NCI-H82 (cell line): Measurements from ENCODE around the gene ATG12.

ENCODE experiments used
- DNase-seq: peaks from one replicate; lab custom pipeline; 2025; lab: John Stamatoyannopoulos, UW

The ATG12 gene

DNA sequence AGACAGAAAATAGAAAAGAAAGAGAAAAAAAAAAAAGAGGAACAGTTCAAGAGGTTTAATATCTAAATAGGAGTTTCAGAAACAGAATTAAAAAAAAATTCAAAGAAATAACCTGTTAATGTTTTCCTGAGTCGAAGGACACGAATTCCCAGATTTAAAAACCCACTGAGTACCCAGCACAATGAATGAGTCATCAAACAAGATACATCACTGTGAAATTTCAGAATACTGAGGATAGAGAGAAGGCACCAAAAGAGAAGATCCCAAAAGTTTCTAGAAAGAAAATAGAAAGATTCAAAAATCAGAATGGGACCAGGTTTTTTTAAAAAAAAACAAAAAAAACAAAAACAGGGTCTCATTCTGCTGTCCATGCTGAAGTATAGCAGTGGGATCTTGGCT is 33.7 kb downstream of the ATG12 start:
- no peak for DNase-seq

GRCh38 chr5:115806986-115807653 is 34.2 kb downstream of the ATG12 start:
- DNase-seq, result no peak

DNA sequence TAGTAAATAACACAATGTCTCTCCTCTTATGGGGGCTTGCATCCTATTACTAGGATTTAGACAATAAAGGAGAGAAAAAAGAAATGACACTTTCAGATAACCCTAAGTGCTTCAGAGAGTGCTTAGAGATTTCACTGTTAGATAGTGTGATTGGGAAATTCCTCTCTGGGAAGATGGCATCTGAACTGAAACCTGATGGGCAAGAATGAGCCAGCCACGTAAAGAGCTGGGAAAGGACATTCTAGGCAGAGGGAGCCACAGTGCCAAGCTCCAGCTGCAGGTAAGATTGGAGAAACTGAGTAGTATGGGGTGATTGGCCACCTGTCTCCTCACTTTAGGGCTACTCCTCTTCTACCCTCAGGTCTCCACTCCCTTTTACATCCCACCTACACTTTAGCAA is 39.4 kb downstream of the ATG12 start:
- no peak for DNase-seq

GRCh38 chr5:115801152-115801551 is 40.2 kb downstream of the ATG12 start:
- no peak for DNase-seq

DNA sequence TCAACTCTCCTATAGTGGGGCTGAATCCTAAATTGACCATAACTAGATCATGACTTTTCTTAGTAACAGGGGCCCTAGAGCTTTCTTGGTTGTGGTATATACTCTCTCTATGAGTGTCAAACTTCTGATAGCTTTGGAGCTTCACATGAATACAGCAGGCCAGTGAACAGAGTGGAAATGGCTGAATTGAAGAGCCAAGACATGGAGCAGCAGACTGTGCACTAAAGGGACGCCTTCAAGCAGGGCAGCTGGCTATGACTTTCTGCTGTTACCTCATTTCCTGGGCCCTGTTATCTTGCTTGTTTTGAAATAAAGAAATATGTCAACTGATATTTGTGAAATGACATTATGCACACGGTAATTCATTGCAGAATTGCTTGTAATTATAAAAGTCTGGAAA is 41.3 kb downstream of the ATG12 start:
- no peak for DNase-seq

DNA sequence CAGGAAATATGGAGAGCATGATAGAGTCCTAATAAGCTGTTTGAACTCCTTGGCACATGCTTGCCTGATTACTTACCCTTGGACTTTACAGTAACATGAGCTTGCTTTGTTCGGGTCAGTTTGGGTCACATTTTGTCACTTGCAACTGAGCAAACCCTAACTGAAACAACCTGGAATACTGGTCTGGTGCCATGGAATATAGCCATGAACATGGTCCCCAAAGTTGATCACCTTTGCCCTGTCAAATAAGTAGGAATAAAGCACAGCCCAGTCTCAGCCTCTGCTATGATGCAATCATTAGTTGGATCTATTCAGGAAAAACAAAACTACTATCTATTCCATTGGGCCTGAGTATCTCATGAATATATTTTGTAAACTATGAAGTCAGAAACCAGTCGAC is 43.1 kb downstream of the ATG12 start:
- no peak for DNase-seq

DNA sequence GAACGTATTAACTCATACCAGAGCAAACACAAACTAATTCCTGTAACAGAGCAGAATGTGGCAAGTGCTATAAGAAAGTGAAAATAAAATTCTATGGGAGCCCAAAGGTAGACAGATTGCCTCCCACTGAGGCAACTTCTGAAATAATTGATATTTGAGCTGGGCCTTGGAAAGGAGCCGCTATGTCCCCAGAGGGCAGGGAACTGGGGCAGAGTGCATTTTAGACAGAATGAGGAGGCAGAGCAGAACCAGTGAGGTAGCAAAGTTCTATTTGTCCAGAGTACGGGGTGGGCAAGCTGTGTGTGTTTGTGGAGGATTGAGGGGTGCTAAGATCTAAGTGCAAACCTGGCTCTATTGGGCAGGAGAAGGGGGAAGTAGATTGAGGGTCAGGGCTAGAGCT is 44.7 kb downstream of the ATG12 start:
- no peak for DNase-seq

DNA sequence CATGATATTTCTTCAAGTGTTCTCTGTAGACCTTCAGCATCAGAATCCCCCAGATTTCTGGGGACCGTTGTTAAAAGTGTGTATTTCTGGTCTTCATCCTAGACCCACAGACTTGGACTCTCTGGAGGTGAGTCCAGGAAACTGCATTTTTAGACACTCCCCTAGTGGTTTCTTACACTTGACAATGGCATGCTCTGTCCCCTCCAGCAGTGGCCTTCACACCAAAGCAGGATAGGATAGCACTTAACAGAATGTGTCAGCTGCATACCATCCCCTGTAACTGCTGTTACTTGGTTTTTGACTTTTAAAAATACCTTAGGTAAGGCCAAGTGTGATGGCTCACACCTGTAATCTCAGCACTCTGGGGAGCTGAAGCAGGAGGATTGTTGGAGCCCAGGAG is 45.7 kb downstream of the ATG12 start:
- DNase-seq, result no peak

- no peak for DNase-seq
These were observed 52.9 kb downstream of the ATG12 start for GRCh38 chr5:115788440-115788839.

- DNase-seq, result no peak
These were observed 53.9 kb downstream of the ATG12 start for GRCh38 chr5:115787426-115787825.

DNA sequence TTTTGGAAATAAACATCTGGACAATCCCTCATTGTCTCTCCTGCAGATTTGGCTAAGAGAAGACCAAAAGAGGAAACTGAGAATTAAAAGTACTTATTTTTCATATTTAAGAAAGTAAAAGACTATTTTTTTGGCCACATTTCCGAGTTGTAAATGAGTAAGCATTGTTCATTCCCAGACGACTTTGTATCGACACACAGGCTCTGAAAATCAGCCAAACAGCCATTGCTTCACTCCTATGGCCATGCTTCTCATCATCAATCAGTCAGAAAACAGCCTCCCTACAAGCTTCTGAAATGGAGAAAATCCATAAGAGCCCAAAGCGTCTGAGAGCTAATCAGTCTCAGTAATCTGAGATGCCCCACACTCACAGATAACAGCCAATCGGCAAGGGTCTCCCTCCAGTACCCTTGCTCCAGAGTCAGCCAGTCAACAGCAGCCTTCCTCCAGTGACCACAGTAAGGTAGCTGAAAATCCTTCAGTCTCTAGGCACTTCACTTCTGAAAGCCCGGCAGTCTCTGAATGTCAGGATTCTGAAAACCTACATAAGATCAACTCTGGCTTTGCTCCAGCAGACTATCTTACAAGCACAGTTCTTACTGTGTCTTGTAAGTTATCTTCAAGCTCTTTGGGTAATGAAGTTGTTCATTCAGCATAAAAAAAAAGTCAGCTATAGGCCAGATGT is 55.8 kb downstream of the ATG12 start:
- peak; percentile 60 for DNase-seq

DNA sequence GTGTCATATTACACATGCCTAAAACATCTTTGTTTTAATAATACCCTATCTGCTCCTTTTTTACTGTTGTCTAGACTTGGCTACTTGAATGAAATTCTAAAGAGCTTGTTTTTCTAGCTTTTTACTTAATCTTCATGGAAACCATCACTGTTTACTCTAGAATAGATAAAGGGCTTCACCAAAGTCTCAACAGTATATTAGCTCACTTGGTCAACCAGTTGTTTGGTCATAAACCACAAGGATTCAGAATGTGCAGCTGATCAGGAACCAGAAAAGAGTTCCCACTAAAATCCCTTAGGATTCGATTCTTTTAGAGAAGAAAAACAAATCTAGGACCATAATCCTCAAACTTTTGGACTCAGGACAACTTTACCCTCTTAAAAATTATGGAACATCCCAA is 62.9 kb downstream of the ATG12 start:
- no peak for DNase-seq
